Dedifferentiated amniotic fluid mesenchymal stem cell (primary cell): Measurements from ENCODE around the gene OR2W1.

Experiments used
- DNase-seq: peaks from one replicate; pipeline ENCODE4 v3.0.0-alpha.2; 2016; ENCODE audit errors: extremely low spot score

Gene OR2W1

DNA sequence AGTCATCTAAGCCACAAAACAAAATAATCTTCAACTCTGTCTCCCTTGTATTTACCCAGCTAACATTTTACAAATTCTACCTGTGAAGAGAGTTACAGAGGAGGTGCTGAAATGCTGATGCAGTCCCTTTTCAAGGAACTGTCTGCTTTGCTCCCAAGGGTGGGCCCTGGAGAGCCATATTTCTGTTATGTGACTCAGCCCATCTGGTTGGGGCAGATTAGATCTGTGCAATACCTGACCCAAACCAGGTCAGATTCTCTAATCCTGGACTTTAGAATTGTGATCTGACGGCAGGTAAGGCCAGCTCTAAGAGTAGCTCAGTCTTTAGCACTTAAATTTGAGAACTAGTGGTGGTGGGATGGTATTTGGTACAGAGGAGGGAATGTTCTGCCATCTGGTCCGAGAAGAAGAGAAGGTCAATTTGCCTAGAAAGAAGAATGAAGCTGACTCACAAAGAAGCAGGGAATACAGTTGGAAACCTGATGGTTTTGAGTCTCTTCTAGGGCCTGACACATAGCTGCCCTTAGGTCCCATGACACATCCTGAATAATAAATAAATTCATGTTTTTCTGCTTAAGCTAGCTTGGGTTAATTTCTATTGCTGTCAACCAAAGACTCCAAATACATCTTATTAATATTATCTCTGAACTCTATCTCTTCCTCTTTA lies 48.0 kb downstream of the OR2W1 start:
- DNase-seq: no peak

GRCh38 chr6:28995093-28995650 lies 49.8 kb downstream of the OR2W1 start:
- DNase-seq: no peak
